ENCODE measurements around the gene CSF1.

Gene CSF1

DNA sequence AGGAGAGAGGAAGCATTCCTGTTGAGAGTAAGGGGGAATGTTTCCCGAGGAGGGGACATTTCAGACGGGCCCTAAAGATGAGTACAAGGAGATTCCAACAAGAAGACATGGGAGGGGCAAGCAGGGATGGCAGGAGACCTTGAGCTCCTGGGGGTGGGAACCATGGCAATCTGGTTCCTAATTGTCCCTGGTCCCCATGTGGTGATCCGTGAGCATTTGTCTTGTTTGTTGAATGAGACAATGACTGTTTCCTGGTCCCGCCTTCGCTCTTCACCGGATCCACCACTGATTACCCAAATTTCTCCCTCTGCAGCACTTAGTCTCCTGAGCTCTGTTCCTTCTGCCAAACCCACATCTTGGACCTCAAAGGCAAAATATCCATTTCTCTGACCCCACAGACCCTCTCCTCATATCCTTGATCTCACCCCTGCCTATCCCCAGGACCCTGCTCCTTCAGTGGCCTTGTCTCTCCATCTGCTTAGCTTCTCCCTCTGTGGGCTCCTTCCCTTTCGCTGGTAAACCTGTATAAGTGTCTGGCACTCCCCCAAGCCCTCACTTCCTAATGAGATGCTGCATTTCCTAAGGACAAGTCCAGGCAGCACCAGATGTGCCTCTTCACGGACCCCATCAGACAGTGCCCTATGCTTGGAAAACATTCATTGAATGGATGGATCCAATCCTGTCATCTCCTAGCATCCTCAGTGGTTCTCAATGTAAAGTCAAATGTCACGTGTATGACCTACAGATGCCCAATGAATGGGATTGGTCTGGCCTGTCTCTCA, 8.3 kb upstream of the CSF1 start:
- H3K4me3 ChIP-seq, result no peak overlapping the region
- TF ChIP-seq, protein P1, sequence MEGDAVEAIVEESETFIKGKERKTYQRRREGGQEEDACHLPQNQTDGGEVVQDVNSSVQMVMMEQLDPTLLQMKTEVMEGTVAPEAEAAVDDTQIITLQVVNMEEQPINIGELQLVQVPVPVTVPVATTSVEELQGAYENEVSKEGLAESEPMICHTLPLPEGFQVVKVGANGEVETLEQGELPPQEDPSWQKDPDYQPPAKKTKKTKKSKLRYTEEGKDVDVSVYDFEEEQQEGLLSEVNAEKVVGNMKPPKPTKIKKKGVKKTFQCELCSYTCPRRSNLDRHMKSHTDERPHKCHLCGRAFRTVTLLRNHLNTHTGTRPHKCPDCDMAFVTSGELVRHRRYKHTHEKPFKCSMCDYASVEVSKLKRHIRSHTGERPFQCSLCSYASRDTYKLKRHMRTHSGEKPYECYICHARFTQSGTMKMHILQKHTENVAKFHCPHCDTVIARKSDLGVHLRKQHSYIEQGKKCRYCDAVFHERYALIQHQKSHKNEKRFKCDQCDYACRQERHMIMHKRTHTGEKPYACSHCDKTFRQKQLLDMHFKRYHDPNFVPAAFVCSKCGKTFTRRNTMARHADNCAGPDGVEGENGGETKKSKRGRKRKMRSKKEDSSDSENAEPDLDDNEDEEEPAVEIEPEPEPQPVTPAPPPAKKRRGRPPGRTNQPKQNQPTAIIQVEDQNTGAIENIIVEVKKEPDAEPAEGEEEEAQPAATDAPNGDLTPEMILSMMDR (IDR thresholded peaks at IDR 0.05), result no peak
- DNase-seq (ENCODE audit: low spot score), result no peak
- H3K27ac ChIP-seq, result no peak overlapping the region

DNA sequence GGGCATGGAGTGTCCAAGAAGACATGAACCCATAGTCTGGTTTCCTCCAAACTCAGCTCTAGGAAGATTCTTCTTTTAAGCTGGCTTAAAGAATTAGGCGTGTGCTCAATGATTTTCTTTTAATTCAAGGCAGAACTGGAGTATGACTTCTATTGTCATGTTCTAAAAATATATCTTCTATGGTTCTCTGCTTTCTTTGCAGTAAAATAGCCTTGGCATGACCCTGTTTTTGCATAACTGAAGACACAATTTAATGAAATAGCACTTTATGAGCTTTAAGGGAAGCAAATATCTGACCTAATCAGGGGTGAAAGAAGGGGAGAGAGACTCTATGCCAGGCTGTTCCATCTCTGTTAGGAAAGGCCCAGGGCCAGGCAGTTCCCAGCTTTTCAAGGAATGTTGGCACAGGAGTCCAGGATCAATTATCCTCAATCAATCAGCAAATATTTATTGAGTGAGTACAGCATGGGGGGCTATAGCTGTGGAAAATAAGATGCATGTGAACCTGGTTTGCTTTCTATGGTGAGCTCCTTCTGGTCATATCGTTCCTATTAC, 7.2 kb upstream of the CSF1 start:
- Histone ChIP-seq H3K4me3 (no peak overlapping the region), H3K27ac (no peak overlapping the region)
- TF ChIP-seq, protein P1 (IDR thresholded peaks at IDR 0.05), result no peak
- DNase-seq (ENCODE audit: low spot score), result no peak

DNA sequence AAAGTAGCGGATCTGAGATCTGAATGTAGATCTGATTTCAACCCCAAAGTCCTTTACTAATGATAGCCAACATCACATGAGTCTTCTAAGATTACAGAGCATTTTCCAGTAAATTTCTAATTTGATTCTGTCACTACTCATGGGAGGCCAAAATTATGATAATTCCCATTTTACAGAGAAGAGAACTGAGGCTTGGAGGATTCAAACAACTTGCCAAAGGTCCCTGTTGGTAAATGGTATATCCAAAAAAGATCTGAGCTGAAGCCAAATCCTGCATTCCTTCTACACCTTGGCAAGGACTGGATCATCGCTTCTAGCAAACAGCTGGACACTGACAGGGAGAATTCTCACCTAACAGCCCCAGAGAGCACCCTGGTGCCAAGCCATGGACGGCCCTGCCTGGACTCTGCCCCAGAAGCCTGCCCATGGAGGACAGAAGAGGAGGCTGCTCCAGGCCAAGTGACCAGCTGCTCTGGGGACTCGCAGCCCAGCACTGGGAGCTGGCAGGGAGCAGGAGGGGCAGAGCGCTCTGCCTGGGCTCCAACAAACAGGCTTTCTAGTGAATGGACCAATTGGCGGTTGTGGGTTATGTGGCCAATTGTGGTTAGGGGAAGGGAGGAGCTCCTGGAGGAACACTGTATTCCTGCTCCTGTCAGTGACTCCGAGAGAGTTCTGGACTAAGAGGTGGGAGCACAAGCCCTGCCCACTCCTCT, 6.4 kb upstream of the CSF1 start:
- DNase-seq (ENCODE audit: low spot score), result no peak
- H3K4me3 ChIP-seq, result no peak overlapping the region
- H3K27ac ChIP-seq, result no peak overlapping the region
- TF ChIP-seq, protein P1 (IDR thresholded peaks at IDR 0.05), result no peak

DNA sequence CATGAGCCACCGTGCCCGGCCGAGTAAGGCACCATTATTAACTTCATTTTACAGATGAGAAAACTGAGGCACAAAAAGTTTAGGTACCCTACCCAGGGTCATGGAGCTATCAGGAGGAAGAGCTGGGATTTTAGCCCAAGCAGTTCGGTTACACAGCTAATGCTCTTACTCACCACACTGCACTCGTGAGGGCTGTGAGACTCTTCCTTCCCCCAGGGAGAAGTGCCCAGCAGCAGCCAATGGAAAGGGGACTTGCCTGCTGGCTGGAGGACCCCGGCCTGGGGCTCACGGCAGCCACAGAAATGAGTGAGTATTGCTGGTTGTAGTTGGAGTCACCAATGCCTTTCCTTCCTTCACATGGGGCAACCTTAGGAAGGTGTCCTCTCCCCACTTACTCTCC, 5.2 kb upstream of the CSF1 start:
- Histone ChIP-seq H3K4me3 (no peak overlapping the region), H3K27ac (no peak overlapping the region)
- TF ChIP-seq, protein P1 (IDR thresholded peaks at IDR 0.05), result no peak
- DNase-seq (ENCODE audit: low spot score), result no peak

DNA sequence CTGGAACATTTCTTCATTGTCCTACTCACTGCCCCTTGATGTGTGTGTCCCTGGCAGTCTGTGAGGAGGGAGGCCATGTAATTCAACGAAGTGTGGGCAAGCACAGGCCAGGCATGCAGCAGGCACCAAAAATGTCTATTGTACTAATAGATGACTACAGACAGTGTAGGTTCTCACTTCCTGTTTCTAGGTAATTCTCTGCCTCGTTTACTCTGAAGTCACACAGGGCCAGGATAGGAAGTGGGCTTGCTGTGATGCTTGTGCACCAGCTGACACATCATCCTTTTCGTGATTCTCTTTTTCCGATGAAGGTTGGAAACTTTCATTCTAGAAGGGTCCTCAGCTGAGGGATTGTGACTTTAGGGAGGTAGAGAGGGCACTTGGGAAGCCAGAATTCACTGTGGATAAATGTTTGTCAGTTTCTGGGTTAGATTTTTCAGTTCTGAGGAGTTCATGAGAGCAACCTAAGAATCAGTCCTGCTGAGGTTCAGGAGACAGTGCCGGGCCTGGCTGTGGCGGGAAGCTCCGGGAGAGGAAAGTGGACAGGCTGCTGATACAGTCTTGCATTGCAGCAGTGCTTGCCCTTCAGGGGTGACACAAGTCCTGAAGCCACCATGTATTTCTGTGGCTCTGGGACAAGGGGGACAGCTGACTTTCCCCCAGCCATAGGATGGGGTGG, 4.3 kb upstream of the CSF1 start:
- no peak overlapping the region for H3K27ac ChIP-seq

DNA sequence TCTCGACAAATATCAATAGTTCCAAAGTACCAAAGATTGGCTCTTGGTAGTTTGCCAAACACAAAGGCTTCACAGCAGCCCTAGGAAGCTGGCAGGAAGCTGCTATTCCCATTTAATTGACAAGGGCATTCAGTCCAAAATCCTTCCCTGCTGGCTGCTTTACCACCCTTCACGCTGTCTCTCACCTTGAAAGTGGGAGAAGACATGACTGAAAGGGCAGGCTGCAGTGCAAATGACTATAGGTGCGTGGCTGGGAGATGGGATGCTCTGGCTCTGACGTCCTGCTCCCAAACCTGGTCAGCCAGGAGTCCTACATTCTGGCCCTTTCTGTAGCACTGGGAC, 3.8 kb upstream of the CSF1 start:
- TF ChIP-seq, protein P1 (IDR thresholded peaks at IDR 0.05), result no peak
- no peak overlapping the region for H3K27ac ChIP-seq
- H3K4me3 ChIP-seq, result no peak overlapping the region
- DNase-seq (ENCODE audit: low spot score), result no peak

More for the DNA sequence above, 4.3 kb upstream of the CSF1 start:
- DNase-seq (ENCODE audit: low spot score), result no peak
- TF ChIP-seq, protein P1 (IDR thresholded peaks at IDR 0.05), result no peak
- H3K4me3 ChIP-seq, result no peak overlapping the region
